WERI-Rb-1 (cell line): ENCODE measurements around the gene SLC15A2.

Experiments
- DNase-seq: peaks from one replicate; pipeline ENCODE4 v3.0.0-alpha.2; 2020
- H3K27ac ChIP-seq: fragments of 250-450 bp; sonication (Bioruptor Pico); 2 replicates; pipeline ENCODE4 v1.5.1; 2020; ENCODE audit warnings: mild to moderate bottlenecking, moderate library complexity
- H3K27me3 ChIP-seq: fragments of 250-450 bp; sonication (Bioruptor Pico); 2 replicates; pipeline ENCODE4 v1.5.1; 2021; ENCODE audit warnings: mild to moderate bottlenecking, low read depth, moderate library complexity; ENCODE audit not compliant: insufficient read depth, severe bottlenecking
- H3K36me3 ChIP-seq: fragments of 250-450 bp; sonication (Bioruptor Pico); 2 replicates; pipeline ENCODE4 v1.5.1; 2020; ENCODE audit warnings: mild to moderate bottlenecking, moderate library complexity
- H3K4me3 ChIP-seq: 2 replicates; pipeline ENCODE4 v1.5.1; 2011; ENCODE audit warnings: low read depth, mild to moderate bottlenecking, control low read depth, low read length
- H3K9me3 ChIP-seq: fragments of 250-450 bp; sonication (Bioruptor Pico); 2 replicates; pipeline ENCODE4 v1.5.1; 2021; ENCODE audit warnings: mild to moderate bottlenecking, moderate library complexity; ENCODE audit not compliant: severe bottlenecking
- CTCF ChIP-seq: IDR thresholded peaks from 2 replicates; pipeline ENCODE4 v1.5.1; 2011; ENCODE audit warnings: low read depth, mild to moderate bottlenecking, control low read depth, inconsistent platforms, low read length

SLC15A2 gene

DNA sequence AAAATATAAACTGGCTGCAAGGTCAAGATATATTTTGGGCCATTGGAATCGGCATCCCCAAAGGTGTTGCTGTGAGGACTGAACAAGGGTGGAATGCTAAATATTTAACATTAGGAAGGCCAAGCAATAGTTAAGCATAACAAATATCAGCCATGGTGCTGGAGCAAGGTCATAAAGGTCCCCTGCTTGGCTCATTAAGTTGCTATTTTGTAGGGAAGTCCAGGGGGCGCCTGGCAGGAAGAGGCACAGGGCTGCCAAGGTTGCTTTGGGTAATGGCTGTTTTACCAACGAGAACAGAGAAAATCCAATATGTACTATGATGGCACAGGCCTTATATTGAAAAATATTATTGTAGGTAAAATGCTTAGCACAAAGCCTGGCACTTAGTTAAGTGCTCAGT, 62.2 kb downstream of the SLC15A2 start:
- H3K27me3 ChIP-seq: no peaks in the 10 kb centered on the region
- no peaks in the 10 kb centered on the region for H3K36me3 ChIP-seq
- no peak overlapping the region for H3K27ac ChIP-seq
- no peaks in the 10 kb centered on the region for H3K9me3 ChIP-seq
- no peak overlapping the region for H3K4me3 ChIP-seq
- TF ChIP-seq CTCF: no peak
- DNase-seq: no peak

GRCh38 chr3:121957674-121958415, 63.6 kb downstream of the SLC15A2 start:
- DNase-seq: no peak
- no peak for TF ChIP-seq CTCF
- Histone ChIP-seq H3K27me3 (no peaks in the 10 kb centered on the region), H3K4me3 (no peak overlapping the region), H3K36me3 (no peaks in the 10 kb centered on the region), H3K27ac (no peak overlapping the region), H3K9me3 (no peaks in the 10 kb centered on the region)

DNA sequence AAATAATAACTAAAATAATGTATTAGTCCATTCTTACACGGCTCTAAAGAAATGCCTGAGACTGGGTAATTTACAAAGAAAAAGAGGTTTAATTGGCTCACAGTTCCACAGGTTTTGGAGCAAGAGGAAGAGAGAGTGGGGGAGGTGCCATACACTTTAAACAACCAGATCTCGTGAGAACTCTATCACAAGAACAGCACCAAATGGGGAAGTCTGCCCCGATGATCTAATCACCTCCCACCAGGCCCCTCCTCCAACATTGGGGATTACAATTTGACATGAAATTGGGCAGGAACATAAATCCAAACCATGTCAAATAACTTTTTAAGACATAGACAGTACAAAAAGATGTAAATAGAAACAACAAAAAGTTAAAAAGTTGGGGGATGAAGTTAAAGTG, 64.6 kb downstream of the SLC15A2 start:
- no peak overlapping the region for H3K4me3 ChIP-seq
- no peaks in the 10 kb centered on the region for H3K36me3 ChIP-seq

DNA sequence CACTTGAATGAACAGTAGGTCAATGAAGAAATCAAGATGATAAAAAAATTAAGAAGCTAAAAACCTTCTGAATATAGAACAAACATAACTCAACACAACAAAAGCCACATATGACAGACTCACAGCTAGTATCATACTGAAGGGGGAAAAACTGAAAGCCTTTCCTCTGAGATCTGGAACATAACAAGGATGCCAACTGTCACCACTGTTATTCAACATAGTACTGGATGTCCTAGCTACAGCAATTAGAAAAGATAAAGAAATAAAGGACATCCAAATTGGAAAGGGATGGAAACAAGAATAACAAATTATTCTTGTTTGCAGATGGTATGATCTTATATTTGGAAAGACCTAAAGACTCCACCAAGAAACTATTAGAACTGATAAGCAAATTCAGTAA, 67.1 kb downstream of the SLC15A2 start:
- Histone ChIP-seq H3K9me3 (no peaks in the 10 kb centered on the region), H3K4me3 (no peak overlapping the region), H3K27me3 (no peaks in the 10 kb centered on the region), H3K36me3 (no peaks in the 10 kb centered on the region), H3K27ac (no peak overlapping the region)
- TF ChIP-seq CTCF: no peak
- no peak for DNase-seq

More for the DNA sequence above, 64.6 kb downstream of the SLC15A2 start:
- Histone ChIP-seq H3K9me3 (no peaks in the 10 kb centered on the region), H3K27me3 (no peaks in the 10 kb centered on the region), H3K27ac (no peak overlapping the region)
- no peak for DNase-seq
- no peak for TF ChIP-seq CTCF

DNA sequence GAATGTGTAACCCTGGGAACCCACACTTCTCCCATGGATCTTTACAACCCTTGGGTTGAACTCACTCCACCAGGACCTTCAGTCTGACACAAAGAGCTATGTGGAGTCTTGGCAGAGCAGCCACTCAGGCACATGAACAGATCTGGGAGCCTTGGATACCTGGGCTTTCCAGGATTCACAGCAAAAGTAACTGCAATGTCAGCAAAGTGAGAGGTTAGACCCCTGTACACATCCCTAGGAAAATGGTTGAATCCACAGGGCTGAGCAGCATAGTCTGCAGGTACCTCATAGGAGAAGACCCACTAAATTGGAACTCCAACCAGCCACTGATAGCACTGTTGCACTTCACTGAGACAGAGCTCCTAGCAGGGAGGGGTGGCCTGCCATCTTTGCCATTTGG, 68.2 kb downstream of the SLC15A2 start:
- no peak for TF ChIP-seq CTCF

GRCh38 chr3:121963608-121964007, 69.4 kb downstream of the SLC15A2 start:
- Histone ChIP-seq H3K36me3 (no peaks in the 10 kb centered on the region), H3K9me3 (no peaks in the 10 kb centered on the region), H3K27ac (no peak overlapping the region), H3K4me3 (no peak overlapping the region), H3K27me3 (no peaks in the 10 kb centered on the region)
- no peak for DNase-seq
- no peak for TF ChIP-seq CTCF

More for the DNA sequence above, 68.2 kb downstream of the SLC15A2 start:
- no peak overlapping the region for H3K4me3 ChIP-seq
- H3K27ac ChIP-seq: no peak overlapping the region
- no peaks in the 10 kb centered on the region for H3K27me3 ChIP-seq
- no peak for DNase-seq
- no peaks in the 10 kb centered on the region for H3K9me3 ChIP-seq
- H3K36me3 ChIP-seq: no peaks in the 10 kb centered on the region
